ENCODE measurements around the gene SYT14. TPM values are rescaled to one million over a fixed set of nuclear protein-coding genes. Genes with fewer than 3 reads are reported as not detected.

SYT14 gene
- total RNA-seq, 1 experiment from 2014 or later, result 10.3 TPM

DNA sequence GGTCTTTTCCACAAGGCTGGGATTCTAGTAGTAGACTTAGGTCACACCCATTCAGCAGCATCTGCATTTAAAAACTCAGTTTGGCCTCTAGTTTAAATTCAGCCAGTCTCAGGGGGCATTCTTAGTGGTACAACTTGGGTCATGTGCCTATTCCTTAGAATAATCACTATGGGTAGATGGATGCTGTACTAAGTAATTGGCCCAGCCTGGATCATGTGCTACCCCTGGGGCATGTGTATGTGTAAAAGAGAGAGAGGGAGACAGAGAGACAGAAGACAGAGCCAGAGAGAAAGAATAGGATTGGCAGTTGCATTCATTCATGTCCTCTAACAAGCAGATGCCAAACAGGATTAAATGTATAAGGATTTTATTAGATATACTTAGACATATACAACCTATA is 13.6 kb upstream of the SYT14 start:
- no peak for DNase-seq
- no peaks in the 10 kb centered on the region for H3K79me1 ChIP-seq (ENCODE audit: insufficient read depth, low read depth, low read length, poor library complexity, severe bottlenecking)
- H3K27ac Mint-ChIP-seq, result no peak overlapping the region
- H4K5ac ChIP-seq (ENCODE audit: insufficient read length, low read depth, low read length), result no peak overlapping the region
- H3K9ac ChIP-seq (ENCODE audit: extremely low read depth, insufficient read length, low read length), result no peak overlapping the region
- no peaks in the 10 kb centered on the region for H3K27me3 Mint-ChIP-seq (ENCODE audit: low read depth)
- no peak overlapping the region for H3K14ac ChIP-seq (ENCODE audit: insufficient read depth, low read length)
- no peak overlapping the region for H3K27ac ChIP-seq (ENCODE audit: insufficient read length, low read depth, low read length)
- no peak overlapping the region for H2BK12ac ChIP-seq (ENCODE audit: insufficient read length, low read depth, low read length)
- H3K9me3 Mint-ChIP-seq, result peaks cover 11 to 13% of the 10 kb centered on the region in 2 experiments
- H3K36me3 Mint-ChIP-seq (ENCODE audit: insufficient read depth in 1 of 3, low read depth in 3 of 3), result peaks cover 4 to 16% (median 6%) of the 10 kb centered on the region in 3 experiments
- no peak overlapping the region for H2BK120ac ChIP-seq (ENCODE audit: low read depth, low read length, poor library complexity, severe bottlenecking)
- H4K91ac ChIP-seq (ENCODE audit: insufficient read length, low read depth, low read length), result no peak overlapping the region
- peaks cover 8 to 10% of the 10 kb centered on the region in 2 experiments for H3K4me1 Mint-ChIP-seq
- no peak for TF ChIP-seq CTCF (conservative IDR thresholded peaks at IDR 0.05)
- no peak overlapping the region for H3K4me2 ChIP-seq (ENCODE audit: insufficient read depth, insufficient read length, low read length)
- no peak overlapping the region for H4K8ac ChIP-seq (replicated peaks; ENCODE audit: insufficient read length, low read depth, low read length)
- H3K56ac ChIP-seq (ENCODE audit: insufficient read length, low read depth, low read length), result no peak overlapping the region
- no peak overlapping the region for H2BK5ac ChIP-seq (ENCODE audit: insufficient read length, low read length)
- no peaks in the 10 kb centered on the region for H3K27me3 ChIP-seq (ENCODE audit: insufficient read depth, low read length)
- no peaks in the 10 kb centered on the region for H3K79me2 ChIP-seq (ENCODE audit: insufficient read depth, low read length)
- H2AK5ac ChIP-seq (ENCODE audit: insufficient read length, low read length), result no peak overlapping the region
- no peaks in the 10 kb centered on the region for H4K20me1 ChIP-seq (ENCODE audit: control insufficient read depth, insufficient read depth, insufficient read length)
- no peak overlapping the region for H3K18ac ChIP-seq (ENCODE audit: insufficient read length, low read depth, low read length)
- H3T11ph ChIP-seq (ENCODE audit: low read length), result no peak overlapping the region
- no peaks in the 10 kb centered on the region for H3K9me3 ChIP-seq (ENCODE audit: control insufficient read depth, low read depth, low read length)
- no peak overlapping the region for H2BK20ac ChIP-seq (ENCODE audit: low read depth, low read length, poor library complexity, severe bottlenecking)
- H2BK15ac ChIP-seq (ENCODE audit: low read depth, low read length), result no peak overlapping the region
- H3K23ac ChIP-seq (ENCODE audit: insufficient read length, low read depth, low read length), result no peak overlapping the region
- H3K4me3 Mint-ChIP-seq, result no peak overlapping the region
- no peak overlapping the region for H2AFZ ChIP-seq (ENCODE audit: low read length)
- H3K23me2 ChIP-seq (ENCODE audit: insufficient read length, low read depth, low read length, poor library complexity, severe bottlenecking), result no peaks in the 10 kb centered on the region
- H3K4ac ChIP-seq (ENCODE audit: low read depth, low read length), result no peak overlapping the region
- no peaks in the 10 kb centered on the region; the same call in 1 of the 2 replicates for H3K4me1 ChIP-seq (ENCODE audit: insufficient read depth, low read length)
